HG02678 (cell line): ENCODE measurements around the gene GPR107.

Source experiments
- ATAC-seq: cut with Tn5 transposase; IDR thresholded peaks from one replicate; pipeline ENCODE4 v1.9.1; 2021; ENCODE audit warnings: mild to moderate bottlenecking, moderate library complexity; ENCODE audit not compliant: unreplicated experiment

The GPR107 gene

DNA sequence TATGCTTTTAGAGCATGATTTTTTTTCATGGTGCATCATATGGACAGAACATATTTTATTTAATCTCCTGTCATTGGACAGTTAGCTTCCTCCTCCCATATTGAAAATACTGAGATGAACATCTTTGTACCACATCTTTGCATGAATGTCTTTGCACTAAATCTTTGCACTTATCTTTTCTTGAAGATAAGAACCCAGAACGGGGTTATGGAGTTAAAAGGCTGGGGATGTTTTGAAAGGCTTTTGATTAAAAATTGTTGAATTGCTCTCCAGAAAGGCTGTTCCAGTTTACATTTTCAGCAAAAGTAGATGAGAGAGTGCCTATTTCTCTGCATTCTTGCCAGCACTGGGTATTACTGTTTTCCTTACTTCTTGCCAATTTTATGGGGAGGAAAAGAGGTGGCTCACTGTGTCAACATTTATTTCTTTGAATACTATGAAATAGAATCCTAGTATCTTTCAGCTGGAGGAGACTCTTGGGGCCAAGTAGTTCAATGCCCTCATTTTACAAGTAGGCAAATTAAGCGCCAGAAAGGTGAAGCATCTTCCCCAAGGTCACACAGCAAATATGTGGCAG is 125.7 kb downstream of the GPR107 start:
- no peak for ATAC-seq

- no peak for ATAC-seq
Observed at GRCh38 chr9:130180516-130180915, 126.8 kb downstream of the GPR107 start.

DNA sequence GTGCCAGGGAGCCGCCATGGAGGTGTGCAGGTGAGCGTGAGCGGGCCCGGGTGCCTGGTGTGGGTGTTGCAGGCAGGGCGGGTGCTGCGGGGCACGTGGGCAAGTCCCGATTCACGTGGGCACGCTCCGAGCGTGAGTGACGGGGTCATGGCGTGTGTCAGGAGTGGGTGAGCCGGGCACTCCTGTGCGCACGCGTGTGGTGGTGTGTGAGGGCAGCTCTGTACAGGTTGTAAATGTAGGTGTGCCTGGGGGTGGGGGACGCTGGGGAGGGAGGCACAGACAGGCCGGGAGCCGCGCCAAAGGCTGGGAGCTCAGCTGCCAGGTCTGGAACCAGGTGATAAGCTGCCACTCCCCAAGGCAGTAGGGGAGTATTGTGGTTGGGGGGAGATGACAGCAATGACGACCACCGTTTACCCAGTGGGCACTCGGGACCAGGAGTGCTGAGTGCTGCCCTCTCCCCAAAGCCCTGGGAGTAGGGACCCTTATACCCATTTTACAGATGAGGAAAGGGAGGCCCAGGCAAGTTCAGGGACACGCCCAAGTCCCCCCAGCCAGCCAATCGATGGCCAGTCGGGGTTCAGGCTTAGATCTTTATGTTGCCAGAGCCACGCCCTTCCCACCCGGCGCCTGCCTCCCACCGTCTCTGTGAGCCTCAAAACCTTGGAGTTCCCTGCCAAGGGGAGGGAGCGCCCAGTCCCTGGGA is 128.1 kb downstream of the GPR107 start:
- no peak for ATAC-seq

DNA sequence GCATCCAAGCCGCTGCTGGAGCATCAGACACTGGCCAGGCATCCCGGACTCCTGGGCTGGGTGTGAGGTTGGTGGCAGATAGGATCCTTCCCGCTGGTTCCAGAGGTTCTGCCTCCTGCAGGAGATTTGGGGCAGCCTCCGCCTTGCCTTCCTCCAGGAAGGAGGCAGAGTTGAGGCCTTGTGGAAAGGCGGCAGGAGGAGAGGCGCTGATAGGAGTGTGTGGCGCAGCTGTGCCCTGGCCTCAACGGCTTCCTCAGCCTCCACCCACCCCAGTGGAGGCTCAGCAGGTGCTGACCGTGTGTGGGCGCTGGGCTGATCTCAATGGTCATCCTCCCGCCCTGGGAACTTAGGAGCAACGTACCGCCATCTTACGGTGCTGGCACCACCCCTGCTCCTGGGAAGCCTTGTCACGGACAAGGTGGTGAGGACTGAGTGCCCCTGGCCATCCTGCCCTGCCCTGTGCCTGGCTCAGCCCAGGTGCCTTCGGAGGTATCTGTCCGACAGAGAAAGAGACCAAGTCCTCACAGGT is 128.7 kb downstream of the GPR107 start:
- ATAC-seq, result no peak

GRCh38 chr9:130183133-130183762 is 129.5 kb downstream of the GPR107 start:
- ATAC-seq, result no peak

DNA sequence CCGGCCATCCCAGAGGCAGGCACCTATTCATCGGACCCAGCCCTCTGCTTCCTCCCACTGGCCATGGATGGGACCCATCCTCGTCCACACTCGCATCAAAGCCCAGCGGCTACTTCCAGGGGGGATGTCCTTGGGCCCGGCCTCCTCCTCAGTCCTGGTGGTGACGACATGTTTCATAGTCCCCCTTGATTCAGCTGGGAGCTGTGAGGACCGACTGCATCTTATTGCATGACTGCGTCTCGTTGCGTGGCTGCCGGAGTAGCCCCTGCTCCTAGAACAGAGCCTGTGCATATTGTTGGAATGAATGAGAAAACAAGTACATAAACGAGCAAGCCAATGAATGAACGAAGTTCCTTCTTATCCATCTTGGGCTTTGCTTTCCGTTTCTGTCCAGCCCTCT is 131.3 kb downstream of the GPR107 start:
- no peak for ATAC-seq

- ATAC-seq, result no peak
Observed at GRCh38 chr9:130185490-130186031, 131.9 kb downstream of the GPR107 start.

- ATAC-seq, result no peak
Observed at GRCh38 chr9:130186051-130186450, 132.3 kb downstream of the GPR107 start.

- ATAC-seq, result no peak
Observed at GRCh38 chr9:130186839-130187522, 133.3 kb downstream of the GPR107 start.

DNA sequence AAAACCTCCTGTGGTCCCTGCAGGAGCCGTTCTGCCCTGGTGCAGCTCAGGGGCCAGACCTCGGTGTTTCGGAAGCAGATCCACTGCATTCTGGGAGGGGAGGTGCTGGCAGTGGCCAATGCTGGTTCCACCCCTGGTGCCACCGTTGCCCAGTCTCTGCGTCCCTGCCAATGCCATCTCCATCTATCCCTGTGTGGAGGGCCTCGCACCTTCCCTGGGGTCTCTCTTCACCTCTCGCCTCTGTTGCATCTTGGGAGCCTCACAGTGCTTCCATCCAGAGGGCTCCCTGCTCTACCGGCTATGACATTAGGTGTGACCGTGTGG is 133.8 kb downstream of the GPR107 start:
- no peak for ATAC-seq

GRCh38 chr9:130188860-130189481 is 135.3 kb downstream of the GPR107 start:
- ATAC-seq, result no peak
